ENCODE data around the gene MAP1LC3B2.
"Not testable (repeated sequence)": the region's sequence is repeated elsewhere in the genome, so short reads cannot be mapped to it uniquely, and the experiment has no call there.

MAP1LC3B2 gene

DNA sequence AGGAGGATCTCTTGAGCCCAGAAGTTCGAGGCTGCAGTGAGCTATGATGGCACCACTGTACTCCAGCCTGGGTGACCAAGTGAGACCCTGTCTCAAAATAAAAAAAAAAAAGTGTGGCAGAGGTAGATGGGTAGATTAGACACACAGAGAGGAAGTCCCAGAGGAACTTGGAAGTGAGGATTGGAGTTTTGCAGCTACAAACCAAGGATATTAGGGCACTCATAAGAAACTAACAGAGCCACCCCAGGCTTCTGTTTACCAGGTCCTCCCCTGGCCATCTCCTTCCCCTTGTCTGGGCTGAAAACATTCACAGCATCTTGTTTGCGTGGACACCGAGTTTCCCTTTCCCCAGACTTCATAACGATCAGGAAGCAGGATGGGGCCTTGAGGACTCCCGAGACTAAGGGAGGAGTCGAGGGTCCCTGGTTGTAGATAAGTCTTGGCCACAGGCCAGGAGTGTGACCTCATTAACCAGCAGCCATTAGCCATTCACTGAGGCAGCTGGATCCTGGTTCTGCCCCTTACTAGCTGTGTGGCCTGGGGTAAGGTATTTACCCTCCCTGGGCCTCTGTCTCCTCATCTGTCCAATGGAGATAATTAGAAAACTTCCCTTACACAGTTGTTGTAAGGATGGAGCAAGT is 2.1 kb downstream of the MAP1LC3B2 start:
- DNase-seq = no peak

DNA sequence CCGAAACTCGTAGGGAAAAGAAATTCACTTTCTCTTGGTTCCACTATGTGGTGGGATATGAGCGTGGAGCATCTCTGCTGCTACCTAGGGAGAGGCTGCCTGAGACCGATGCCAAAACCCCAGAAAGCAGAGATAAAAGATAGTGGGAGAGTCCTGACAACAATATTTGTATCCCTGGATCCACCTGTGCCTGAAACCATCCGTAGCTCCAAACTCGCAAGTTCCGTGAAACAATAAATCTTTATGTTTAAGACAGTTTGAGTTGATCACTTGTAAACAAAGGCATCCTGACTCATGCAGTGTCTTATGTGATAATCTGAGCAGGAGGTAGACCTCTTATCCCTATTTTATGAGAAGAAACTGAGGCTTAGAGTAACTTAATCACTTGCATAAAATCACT is 2.9 kb downstream of the MAP1LC3B2 start:
- no peak for DNase-seq

DNA sequence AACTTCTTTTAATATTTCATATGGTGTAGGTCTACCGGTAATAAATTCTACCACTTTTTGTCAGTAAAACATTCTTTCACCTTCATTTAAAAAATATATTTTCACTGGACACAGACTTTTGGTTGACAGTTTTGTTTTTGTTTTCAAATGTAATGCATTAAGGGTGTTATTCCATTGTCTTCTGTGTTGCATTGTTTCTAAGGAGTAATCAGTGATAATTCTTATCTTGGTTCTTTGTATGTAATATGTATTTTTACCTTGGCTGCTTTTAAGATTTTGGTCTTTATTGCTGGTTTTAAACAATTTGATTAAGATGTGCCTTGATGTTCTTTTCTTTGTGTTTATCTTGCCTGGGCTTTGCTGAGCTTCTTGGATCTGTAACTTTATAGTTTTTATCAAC is 4.1 kb downstream of the MAP1LC3B2 start:
- DNase-seq = no peak

- DNase-seq = no peak
Measured at GRCh38 chr12:116564080-116564479, 4.9 kb downstream of the MAP1LC3B2 start.

DNA sequence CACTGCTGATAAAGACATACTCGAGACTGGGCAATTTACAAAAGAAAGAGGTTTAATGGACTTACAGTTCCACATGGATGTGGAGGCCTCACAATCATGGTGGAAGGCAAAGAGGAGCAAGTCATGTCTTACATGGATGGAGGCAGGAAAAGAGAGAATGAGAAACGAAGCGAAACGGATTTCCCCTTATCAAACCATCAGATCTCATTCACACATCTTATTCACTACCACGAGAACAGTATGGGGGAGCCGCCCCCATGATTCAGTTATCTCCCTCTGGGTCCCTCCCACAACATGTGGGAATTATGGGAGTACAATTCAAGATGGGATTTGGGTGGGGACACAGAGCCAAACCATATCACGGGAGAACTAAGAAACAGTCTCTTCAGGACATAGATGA is 6.0 kb downstream of the MAP1LC3B2 start:
- DNase-seq = not testable (repeated sequence)

- no peak for DNase-seq
Measured at GRCh38 chr12:116565963-116566362, 6.8 kb downstream of the MAP1LC3B2 start.

DNA sequence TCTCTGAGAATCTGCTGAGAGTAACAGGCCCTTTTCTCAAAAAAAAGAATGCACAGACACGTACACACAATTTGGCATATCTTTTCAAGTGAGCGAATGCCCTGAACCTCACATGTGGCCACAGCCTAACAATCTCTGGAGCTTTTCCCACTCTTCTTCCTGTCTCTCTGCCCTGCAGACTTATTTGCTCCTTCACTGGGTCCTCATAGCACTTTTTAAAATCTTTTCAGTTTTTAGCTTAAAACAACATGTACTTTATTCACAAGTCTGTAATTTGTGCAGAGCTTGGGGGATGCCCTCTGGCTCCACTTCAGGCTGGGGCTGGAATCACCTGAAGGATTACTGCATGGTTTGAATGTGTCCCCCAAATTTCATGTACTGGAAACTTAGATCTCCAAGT is 9.0 kb downstream of the MAP1LC3B2 start:
- no peak for DNase-seq

DNA sequence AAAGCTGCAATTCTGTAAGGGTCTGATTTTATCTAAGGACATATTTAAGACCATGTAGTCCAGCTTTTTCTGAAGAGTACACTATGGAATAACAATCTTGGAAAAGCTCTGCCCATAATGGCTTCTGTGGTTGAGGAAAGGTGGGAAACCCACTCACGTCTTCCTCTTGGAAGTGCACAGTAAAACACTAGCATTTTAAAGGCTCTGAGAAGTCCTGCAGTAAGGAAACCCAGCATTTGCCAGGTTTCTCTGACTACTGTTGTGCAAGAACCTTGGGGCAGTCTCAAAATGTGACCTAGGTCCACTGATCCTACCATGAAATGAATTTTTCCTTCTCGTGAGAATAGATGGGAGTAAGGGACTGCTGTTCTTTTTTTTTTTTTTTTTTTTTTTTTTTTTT is 11.9 kb downstream of the MAP1LC3B2 start:
- no peak for DNase-seq

- DNase-seq = no peak
Measured at GRCh38 chr12:116573776-116574175, 14.6 kb downstream of the MAP1LC3B2 start.

DNA sequence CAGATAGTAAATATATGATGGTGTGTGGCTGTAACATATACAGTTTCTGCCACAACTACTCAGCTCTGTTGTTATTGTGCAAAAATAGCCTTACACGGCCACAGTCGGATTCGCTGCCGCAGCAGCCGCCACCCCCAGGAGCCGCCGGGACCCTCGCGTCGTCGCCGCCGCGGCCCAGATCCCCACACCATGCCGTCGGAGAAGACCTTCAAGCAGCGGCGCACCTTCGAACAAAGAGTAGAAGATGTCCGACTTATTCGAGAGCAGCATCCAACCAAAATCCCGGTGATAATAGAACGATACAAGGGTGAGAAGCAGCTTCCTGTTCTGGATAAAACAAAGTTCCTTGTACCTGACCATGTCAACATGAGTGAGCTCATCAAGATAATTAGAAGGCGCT is 16.6 kb downstream of the MAP1LC3B2 start:
- DNase-seq = not testable (repeated sequence)

- no peak for DNase-seq
Measured at GRCh38 chr12:116577154-116577561, 18.0 kb downstream of the MAP1LC3B2 start.

GRCh38 chr12:116578051-116578450 is 18.9 kb downstream of the MAP1LC3B2 start:
- DNase-seq = no peak

GRCh38 chr12:116582610-116583009 is 23.4 kb downstream of the MAP1LC3B2 start:
- DNase-seq = no peak

DNA sequence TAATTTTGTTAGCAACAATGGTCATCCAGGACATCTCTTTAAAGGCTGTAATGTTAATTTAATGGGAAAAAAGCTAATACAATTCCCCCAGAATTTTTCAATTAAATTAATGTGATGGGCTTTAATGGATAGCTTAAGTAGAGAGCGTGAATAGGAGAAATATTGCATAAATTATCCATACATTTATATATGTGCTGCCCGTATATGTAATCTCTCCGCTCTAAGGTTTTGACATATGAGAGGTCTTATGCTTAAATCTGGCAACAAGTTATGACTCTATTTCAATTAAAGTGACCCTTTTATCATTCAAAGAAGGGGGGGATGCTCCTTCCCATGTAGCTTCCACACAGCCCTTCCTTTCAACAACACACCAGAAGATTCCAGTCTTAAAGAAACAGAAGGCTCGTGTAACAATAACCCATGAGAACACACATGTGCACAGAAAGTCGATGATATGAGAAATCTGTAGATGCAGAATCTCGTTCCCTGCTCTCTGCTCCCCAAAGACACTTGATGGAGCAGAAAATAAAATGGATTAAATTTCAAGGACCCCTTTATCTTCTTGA is 24.0 kb downstream of the MAP1LC3B2 start:
- DNase-seq = no peak

GRCh38 chr12:116587270-116587669 is 28.1 kb downstream of the MAP1LC3B2 start:
- DNase-seq = no peak

GRCh38 chr12:116588390-116589028 is 29.3 kb downstream of the MAP1LC3B2 start:
- DNase-seq = no peak

DNA sequence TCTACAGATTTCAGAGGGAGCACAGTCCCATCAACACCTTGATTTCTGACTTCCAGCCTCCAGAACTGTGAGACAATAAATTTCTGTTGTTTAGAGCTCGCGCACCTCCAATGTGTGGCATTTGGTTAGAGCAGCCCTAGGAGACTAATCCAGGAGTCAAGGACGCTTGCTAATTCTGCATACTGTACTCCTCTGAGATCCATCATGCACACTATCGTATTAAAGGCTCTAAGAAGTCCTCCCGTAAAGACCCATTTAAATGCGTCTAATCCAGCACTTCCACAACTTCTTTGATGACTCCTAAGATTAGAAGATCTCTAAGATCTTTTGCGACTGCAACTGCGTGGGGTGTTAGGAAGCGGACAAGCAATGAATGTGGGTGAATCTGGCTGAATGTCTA is 30.4 kb downstream of the MAP1LC3B2 start:
- DNase-seq = no peak

DNA sequence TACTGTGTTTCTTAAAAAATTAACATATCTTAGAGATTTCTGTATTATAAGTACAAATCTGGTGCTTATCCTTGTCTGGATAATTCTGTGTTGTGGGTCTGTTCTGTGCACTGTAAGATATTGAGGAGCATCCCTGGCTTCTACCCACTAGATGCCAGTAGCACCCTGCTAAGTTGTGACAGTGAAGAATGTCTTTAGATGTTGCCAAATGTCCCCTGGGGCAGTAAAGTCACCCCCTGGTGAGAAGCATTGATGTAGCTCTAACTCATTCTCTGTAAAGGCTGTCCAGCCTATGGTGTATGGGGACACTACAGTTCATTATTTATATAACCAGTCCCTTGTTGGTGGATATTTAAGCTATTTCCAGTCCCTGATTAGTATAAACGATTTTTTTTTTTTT is 31.4 kb downstream of the MAP1LC3B2 start:
- peak; percentile 54 for DNase-seq

- DNase-seq = no peak
Measured at GRCh38 chr12:116591855-116592637, 32.9 kb downstream of the MAP1LC3B2 start.

DNA sequence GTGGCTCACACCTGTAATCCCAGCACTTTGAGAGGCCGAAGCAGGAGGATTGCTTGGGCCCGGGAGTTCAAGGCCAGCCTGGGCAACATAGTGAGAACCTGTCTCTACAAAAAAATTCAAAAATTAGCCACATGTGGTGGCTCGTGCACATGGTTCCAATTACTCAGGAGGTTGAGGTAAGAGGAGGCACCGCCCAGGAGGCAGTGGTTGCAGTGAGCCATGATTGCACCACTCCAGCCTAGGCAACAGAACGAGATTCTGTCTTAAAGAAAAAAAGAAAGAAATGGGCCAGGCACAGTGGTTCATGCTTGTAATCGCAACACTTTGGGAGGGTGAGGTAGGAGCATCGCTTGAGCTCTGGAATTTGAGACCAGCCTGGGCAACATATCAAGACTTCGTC is 33.5 kb downstream of the MAP1LC3B2 start:
- DNase-seq = no peak

GRCh38 chr12:116594325-116595038 is 35.3 kb downstream of the MAP1LC3B2 start:
- no peak for DNase-seq

DNA sequence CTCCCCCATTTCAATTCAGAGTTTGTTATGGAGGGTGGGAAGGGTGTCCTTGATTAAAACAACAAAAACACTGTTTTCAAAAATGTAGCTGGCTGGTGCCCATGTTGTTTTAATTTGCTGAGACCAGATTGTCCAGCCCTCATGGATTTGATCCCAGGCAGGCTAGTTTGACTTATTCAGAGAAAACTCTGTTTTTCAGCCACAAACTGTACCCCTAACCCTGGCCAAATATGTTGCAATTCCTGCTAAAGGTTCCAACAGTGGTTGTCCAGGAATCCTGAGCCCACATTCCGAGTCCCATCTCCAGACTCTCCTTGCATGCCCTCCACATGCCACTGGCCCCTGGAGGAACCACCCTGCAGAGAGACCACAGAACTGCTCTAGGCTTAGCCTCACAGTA is 36.0 kb downstream of the MAP1LC3B2 start:
- peak; percentile 32 for DNase-seq

DNA sequence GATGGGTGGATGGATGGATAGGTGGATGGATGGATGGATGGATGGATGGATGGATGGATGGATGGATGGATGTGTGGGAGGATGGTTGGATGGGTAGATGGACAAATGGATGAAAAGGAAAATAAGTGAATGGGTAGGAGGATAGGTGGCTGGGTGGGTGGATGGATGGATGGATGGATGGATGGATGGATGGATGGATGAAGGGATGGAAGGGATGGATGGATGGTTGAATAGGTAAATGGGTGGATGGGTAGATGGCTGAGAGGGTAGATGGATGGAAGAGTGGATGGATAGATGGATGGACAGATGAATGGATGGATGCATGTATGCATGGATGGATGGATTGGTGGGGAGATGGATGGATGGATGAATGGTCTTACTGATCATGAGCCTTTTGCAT is 36.5 kb downstream of the MAP1LC3B2 start:
- no peak for DNase-seq

Data from fibroblast of skin of back (primary cell).